AG09309 (cell line): ENCODE measurements around the gene KCNH4.

Experiments used
- DNase-seq: peaks from one replicate; pipeline ENCODE4 v3.0.0-alpha.2; 2010; ENCODE audit warnings: low read depth
- H3K4me3 ChIP-seq: 2 replicates; pipeline ENCODE4 v1.5.1; 2011; ENCODE audit warnings: mild to moderate bottlenecking, low read depth, low read length, moderate library complexity; ENCODE audit not compliant: control insufficient read depth
- CTCF ChIP-seq: IDR thresholded peaks from 2 replicates; pipeline ENCODE4 v1.5.1; 2011; ENCODE audit warnings: mild to moderate bottlenecking, low read depth, low read length, inconsistent platforms; ENCODE audit not compliant: insufficient read depth, control insufficient read depth; ENCODE audit errors: missing control alignments

Gene KCNH4

GRCh38 chr17:42193216-42193968 is 12.4 kb upstream of the KCNH4 start:
- peak overlapping the region; percentile 68 for H3K4me3 ChIP-seq
- no peak for DNase-seq
- TF ChIP-seq CTCF = no peak

- H3K4me3 ChIP-seq = no peak overlapping the region
- no peak for TF ChIP-seq CTCF
- DNase-seq = no peak
Observed at GRCh38 chr17:42192189-42193126, 11.5 kb upstream of the KCNH4 start.

- no peak overlapping the region for H3K4me3 ChIP-seq
- TF ChIP-seq CTCF = no peak
Observed at GRCh38 chr17:42191275-42191608, 10.3 kb upstream of the KCNH4 start.

GRCh38 chr17:42190491-42191274 is 9.7 kb upstream of the KCNH4 start:
- no peak overlapping the region for H3K4me3 ChIP-seq
- TF ChIP-seq CTCF = no peak
- no peak for DNase-seq

More at GRCh38 chr17:42191275-42191608, 10.3 kb upstream of the KCNH4 start:
- no peak for DNase-seq

- DNase-seq = no peak
- H3K4me3 ChIP-seq = no peak overlapping the region
Observed at GRCh38 chr17:42189651-42189965, 8.7 kb upstream of the KCNH4 start.

More at GRCh38 chr17:42189651-42189965, 8.7 kb upstream of the KCNH4 start:
- TF ChIP-seq CTCF = no peak
